Testis (tissue), 2 donors: ENCODE measurements around the gene CDC42BPB.

Experiments
- POLR2A ChIP-seq: fragments of 450-650 bp; IDR thresholded peaks from one replicate; pipeline ENCODE4 v1.6.1; 2017; ENCODE audit warnings: antibody characterized with exemption, mild to moderate bottlenecking, moderate library complexity
- TF ChIP-seq, protein P1 (sequence below), 3 experiments: fragments of 450-650 bp in 2 of 3; fragments of 200-600 bp in 1 of 3; sonication (generic) in 1 of 3; IDR thresholded peaks; one replicate each; pipeline ENCODE4 v1.5.1; 2016 to 2019; ENCODE audit warnings: antibody characterized with exemption in 3 of 3, mild to moderate bottlenecking in 2 of 3, moderate library complexity in 1 of 3

DNA sequence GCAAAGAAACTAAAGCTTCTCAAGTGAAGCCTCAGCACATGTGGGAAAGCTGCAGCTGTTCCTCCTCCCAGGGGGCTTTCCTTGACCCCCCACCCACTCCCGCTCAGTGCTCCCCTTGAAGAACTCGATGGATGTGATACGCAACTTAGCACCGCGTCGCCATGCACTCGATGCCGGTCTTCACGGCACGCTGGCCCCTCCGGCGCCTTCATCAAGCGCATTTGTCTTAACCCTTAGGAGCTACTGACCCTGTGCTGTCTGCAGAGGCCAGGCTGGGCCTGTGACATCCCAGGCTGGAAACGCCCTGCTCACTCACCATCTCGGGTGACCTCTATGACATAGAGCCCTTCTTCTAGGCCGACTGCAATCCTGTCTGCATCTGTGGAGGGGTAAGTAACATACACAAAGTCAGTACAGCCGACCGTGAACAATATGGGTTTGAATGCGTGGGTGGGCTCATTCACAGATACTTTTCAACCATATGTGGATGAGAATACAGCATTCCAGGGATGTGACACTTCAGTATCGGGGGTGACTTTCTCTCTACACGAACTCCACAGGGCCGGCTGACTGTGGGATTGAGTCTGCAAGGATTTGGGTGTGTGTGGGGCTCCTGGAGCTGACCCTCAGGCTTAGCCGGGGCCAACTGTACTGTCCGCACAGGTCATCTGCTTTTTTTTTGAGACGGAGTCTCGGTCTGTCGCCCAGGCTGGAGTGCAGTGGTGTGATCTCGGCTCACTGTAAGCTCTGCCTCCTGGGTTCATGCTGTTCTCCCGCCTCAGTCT lies 111.8 kb downstream of the CDC42BPB start:
- TF ChIP-seq, protein P1, sequence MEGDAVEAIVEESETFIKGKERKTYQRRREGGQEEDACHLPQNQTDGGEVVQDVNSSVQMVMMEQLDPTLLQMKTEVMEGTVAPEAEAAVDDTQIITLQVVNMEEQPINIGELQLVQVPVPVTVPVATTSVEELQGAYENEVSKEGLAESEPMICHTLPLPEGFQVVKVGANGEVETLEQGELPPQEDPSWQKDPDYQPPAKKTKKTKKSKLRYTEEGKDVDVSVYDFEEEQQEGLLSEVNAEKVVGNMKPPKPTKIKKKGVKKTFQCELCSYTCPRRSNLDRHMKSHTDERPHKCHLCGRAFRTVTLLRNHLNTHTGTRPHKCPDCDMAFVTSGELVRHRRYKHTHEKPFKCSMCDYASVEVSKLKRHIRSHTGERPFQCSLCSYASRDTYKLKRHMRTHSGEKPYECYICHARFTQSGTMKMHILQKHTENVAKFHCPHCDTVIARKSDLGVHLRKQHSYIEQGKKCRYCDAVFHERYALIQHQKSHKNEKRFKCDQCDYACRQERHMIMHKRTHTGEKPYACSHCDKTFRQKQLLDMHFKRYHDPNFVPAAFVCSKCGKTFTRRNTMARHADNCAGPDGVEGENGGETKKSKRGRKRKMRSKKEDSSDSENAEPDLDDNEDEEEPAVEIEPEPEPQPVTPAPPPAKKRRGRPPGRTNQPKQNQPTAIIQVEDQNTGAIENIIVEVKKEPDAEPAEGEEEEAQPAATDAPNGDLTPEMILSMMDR (IDR thresholded peaks at IDR 0.05) = no peak
- no peak for TF ChIP-seq POLR2A
